Mammary epithelial cell (primary cell): ENCODE measurements around the gene KLK7.

Experiments used
- CTCF ChIP-seq, 2 donors: IDR thresholded peaks in 1 of 2; conservative IDR thresholded peaks in 1 of 2; 2 replicates each; pipeline ENCODE4 v1.5.1; 2011 to 2012; ENCODE audit warnings: inconsistent platforms in 2 of 2, low read length in 2 of 2, mild to moderate bottlenecking in 2 of 2, control low read depth in 1 of 2, low read depth in 1 of 2; ENCODE audit not compliant: insufficient read depth in 1 of 2; ENCODE audit errors: extremely low read depth in 1 of 2
- EZH2 ChIP-seq: IDR thresholded peaks from 2 replicates; pipeline ENCODE4 v1.6.1; 2012; ENCODE audit warnings: low read length, inconsistent platforms, borderline replicate concordance

- no peak for TF ChIP-seq CTCF (conservative IDR thresholded peaks at IDR 0.05 in 1 of 2, IDR thresholded peaks at IDR 0.05 in 1 of 2; ENCODE audit: extremely low read depth in 1 of 2, insufficient read depth in 1 of 2, low read depth in 1 of 2, low read length in 2 of 2)
- no peak for TF ChIP-seq EZH2
Observed at GRCh38 chr19:51009061-51009891, 25.6 kb upstream of the KLK7 start.
